Measurements from ENCODE around the gene C6orf89. TPM values are rescaled to one million over a fixed set of nuclear protein-coding genes. Genes with fewer than 3 reads are reported as not detected.

The C6orf89 gene
- total RNA-seq, 2 experiments from 2014 or later = 24.7 to 29.8 TPM

GRCh38 chr6:36954262-36954931 lies 68.6 kb downstream of the C6orf89 start, which contains the start of gene PI16:
PI16 (plus strand) TSS chr6:36954738; CDS start chr6:36954761, 23 bp downstream.
- peak; percentile 37 for ATAC-seq
- POLR2A ChIA-PET = interaction anchor here (0.8 to 1.1 kb wide), 2 partner anchors 10 to 16 kb away, joined by 3 to 4 read pairs; no protein-coding TSS in a partner anchor
- DNase-seq = no peak
- H3K27ac Mint-ChIP-seq = no peak within 1 kb of the TSS
- no peak within 1 kb of the TSS for H3K4me3 Mint-ChIP-seq
- H3K4me1 Mint-ChIP-seq (ENCODE audit: low read depth) = peaks cover 33% of the 10 kb centered on the region
- CTCF ChIA-PET = interaction anchor here (1.0 to 3.6 kb wide), 7 partner anchors 22 to 80 kb away, joined by 3 to 15 read pairs (median 4); partner anchors contain the start of genes C6orf89, FGD2 and PPIL1
- TF ChIP-seq CTCF (IDR thresholded peaks at IDR 0.05) = no peak
- no peaks in the 10 kb centered on the region for H3K9me3 Mint-ChIP-seq
- intact Hi-C loops (cut with micrococcal nuclease) = no loop called here
- H3K27me3 Mint-ChIP-seq = no peaks in the 10 kb centered on the region
- no peaks in the 10 kb centered on the region for H3K36me3 Mint-ChIP-seq (ENCODE audit: low read depth)

- intact Hi-C loops (cut with micrococcal nuclease) = no loop called here
- Mint-ChIP-seq H3K27ac (no peak overlapping the region), H3K9me3 (no peaks in the 10 kb centered on the region), H3K36me3 (ENCODE audit: low read depth) (no peaks in the 10 kb centered on the region), H3K4me3 (no peak overlapping the region), H3K4me1 (ENCODE audit: low read depth) (peaks cover 27% of the 10 kb centered on the region), H3K27me3 (no peaks in the 10 kb centered on the region)
- ChIA-PET CTCF (interaction anchor here (1.0 to 3.6 kb wide), 7 partner anchors 15 to 70 kb away, joined by 3 to 15 read pairs (median 4); partner anchors contain the start of genes C6orf89 and FGD2), POLR2A (interaction anchor here (0.9 to 1.3 kb wide), 3 partner anchors 7 to 270 kb away, joined by 3 to 4 read pairs (median 3); no protein-coding TSS in a partner anchor)
- DNase-seq (no peak), ATAC-seq (no peak)
- no peak for TF ChIP-seq CTCF (IDR thresholded peaks at IDR 0.05)
Measured at GRCh38 chr6:36955136-36955535, 69.4 kb downstream of the C6orf89 start.

GRCh38 chr6:36955671-36956445 lies 70.1 kb downstream of the C6orf89 start:
- intact Hi-C loops (cut with micrococcal nuclease) = no loop called here
- no peak for TF ChIP-seq CTCF (IDR thresholded peaks at IDR 0.05)
- CTCF ChIA-PET = interaction anchor here (0.8 to 3.6 kb wide), 7 partner anchors 16 to 341 kb away, joined by 3 to 15 read pairs (median 4); partner anchors contain the start of gene C6orf89
- Mint-ChIP-seq H3K36me3 (ENCODE audit: low read depth) (no peaks in the 10 kb centered on the region), H3K27me3 (no peaks in the 10 kb centered on the region), H3K4me1 (ENCODE audit: low read depth) (peaks cover 29% of the 10 kb centered on the region), H3K27ac (no peak overlapping the region), H3K4me3 (no peak overlapping the region), H3K9me3 (no peaks in the 10 kb centered on the region)
- POLR2A ChIA-PET = interaction anchor here (0.9 to 1.3 kb wide), 7 partner anchors 8 to 270 kb away, joined by 3 to 4 read pairs (median 3); partner anchors contain the start of gene C6orf89
- no peak for DNase-seq
- peak; percentile 47 for ATAC-seq

GRCh38 chr6:36956446-36956820 lies 70.7 kb downstream of the C6orf89 start:
- DNase-seq (no peak), ATAC-seq (no peak)
- no peak for TF ChIP-seq CTCF (IDR thresholded peaks at IDR 0.05)
- H3K36me3 Mint-ChIP-seq (ENCODE audit: low read depth) = no peaks in the 10 kb centered on the region
- H3K27me3 Mint-ChIP-seq = no peaks in the 10 kb centered on the region
- H3K4me1 Mint-ChIP-seq (ENCODE audit: low read depth) = peaks cover 29% of the 10 kb centered on the region
- no peaks in the 10 kb centered on the region for H3K9me3 Mint-ChIP-seq
- intact Hi-C loops (cut with micrococcal nuclease) = no loop called here
- no peak overlapping the region for H3K4me3 Mint-ChIP-seq
- CTCF ChIA-PET = interaction anchor here (0.7 to 3.6 kb wide), 8 partner anchors 10 to 342 kb away, joined by 3 to 15 read pairs (median 4); partner anchors contain the start of gene C6orf89
- no peak overlapping the region for H3K27ac Mint-ChIP-seq
- POLR2A ChIA-PET = interaction anchor here (1.1 to 1.3 kb wide), 6 partner anchors 9 to 269 kb away, joined by 3 to 4 read pairs (median 3); partner anchors contain the start of gene C6orf89

Measured in activated CD8-positive, alpha-beta T cell treated with anti-CD3 and anti-CD28 coated beads for 36 hours (primary cell).